ENCODE data around the gene TIFAB.
A peak's percentile ranks its signal among the peaks of the same experiment; 100 is the strongest.
"Not testable (repeated sequence)": the region's sequence is repeated elsewhere in the genome, so short reads cannot be mapped to it uniquely, and the experiment has no call there.

TIFAB gene

DNA sequence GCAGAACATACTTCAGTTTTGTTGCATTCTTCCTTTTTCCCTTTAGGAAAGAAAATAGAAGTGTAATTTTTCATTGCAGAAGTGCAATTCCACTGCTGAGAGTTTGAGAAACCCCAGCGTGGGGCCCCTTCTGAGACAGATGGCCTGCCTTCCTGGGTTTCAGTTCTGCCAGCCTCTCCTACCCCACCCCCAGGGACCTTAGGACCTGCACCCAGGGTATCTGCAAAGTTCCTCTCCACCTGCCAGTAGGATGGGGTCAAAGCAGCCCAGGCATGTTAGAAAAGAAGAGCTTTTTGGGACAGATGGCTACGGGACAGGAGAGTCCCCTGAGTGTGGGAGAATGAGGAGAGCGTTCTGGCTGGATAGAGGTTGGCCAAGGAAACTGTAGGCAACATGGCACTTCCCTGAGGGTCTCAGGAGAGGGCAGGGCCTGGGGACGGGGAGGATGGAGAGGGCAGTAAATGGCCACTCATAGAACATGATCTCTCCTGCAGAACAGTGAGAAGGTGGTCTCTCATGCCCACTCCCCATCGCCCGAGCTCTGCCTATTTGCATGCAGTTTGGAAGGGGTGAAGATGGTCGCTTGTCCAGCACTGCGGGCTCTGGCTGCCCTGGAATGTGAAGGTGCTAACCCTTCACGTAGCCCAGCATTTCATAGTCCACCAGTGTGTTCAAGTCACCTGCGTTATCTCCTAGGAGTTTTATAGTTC is at the start of gene TIFAB:
TSS of gene TIFAB (minus strand) at position 31 of the 710 bp plus-strand sequence. CDS start 2,412 bp downstream, outside the sequence.
- peaks cover 90% of the 10 kb centered on the region for H3K4me1 Mint-ChIP-seq (ENCODE audit: low read depth)
- no peaks in the 10 kb centered on the region for H3K27me3 Mint-ChIP-seq
- peak within 1 kb of the TSS; percentile 85 for H3K27ac Mint-ChIP-seq
- intact Hi-C loops (cut with micrococcal nuclease) = no loop called here
- H3K9me3 Mint-ChIP-seq = no peaks in the 10 kb centered on the region
- peaks cover 37% of the 10 kb centered on the region for H3K36me3 Mint-ChIP-seq (ENCODE audit: low read depth)
- H3K4me3 Mint-ChIP-seq = peak within 1 kb of the TSS; percentile 82

GRCh38 chr5:135498637-135498995 is 46.5 kb upstream of the TIFAB start:
- H3K9me3 Mint-ChIP-seq = no peaks in the 10 kb centered on the region
- no peak overlapping the region for H3K4me3 Mint-ChIP-seq
- no peaks in the 10 kb centered on the region for H3K36me3 Mint-ChIP-seq (ENCODE audit: low read depth)
- peaks cover 21% of the 10 kb centered on the region for H3K4me1 Mint-ChIP-seq (ENCODE audit: low read depth)
- intact Hi-C loops (cut with micrococcal nuclease) = no loop called here
- peaks cover 53% of the 10 kb centered on the region for H3K27me3 Mint-ChIP-seq
- no peak overlapping the region for H3K27ac Mint-ChIP-seq

GRCh38 chr5:135497971-135498636 is 46.0 kb upstream of the TIFAB start:
- Mint-ChIP-seq H3K27ac (no peak overlapping the region), H3K4me1 (ENCODE audit: low read depth) (peaks cover 26% of the 10 kb centered on the region), H3K4me3 (no peak overlapping the region), H3K9me3 (no peaks in the 10 kb centered on the region), H3K27me3 (peaks cover 48% of the 10 kb centered on the region), H3K36me3 (ENCODE audit: low read depth) (no peaks in the 10 kb centered on the region)
- intact Hi-C loops (cut with micrococcal nuclease) = no loop called here

- peaks cover 53% of the 10 kb centered on the region for H3K27me3 Mint-ChIP-seq
Measured at GRCh38 chr5:135495531-135495930, 43.4 kb upstream of the TIFAB start.

GRCh38 chr5:135494196-135494595 is 42.0 kb upstream of the TIFAB start:
- Mint-ChIP-seq H3K27me3 (peaks cover 58% of the 10 kb centered on the region), H3K4me1 (ENCODE audit: low read depth) (peaks cover 64% of the 10 kb centered on the region), H3K27ac (peak overlapping the region; percentile 91), H3K4me3 (no peak overlapping the region), H3K36me3 (ENCODE audit: low read depth) (no peaks in the 10 kb centered on the region), H3K9me3 (no peaks in the 10 kb centered on the region)
- intact Hi-C loops (cut with micrococcal nuclease) = no loop called here

More at GRCh38 chr5:135495531-135495930, 43.4 kb upstream of the TIFAB start:
- H3K4me3 Mint-ChIP-seq; intact Hi-C loops (cut with micrococcal nuclease); H3K36me3 Mint-ChIP-seq (ENCODE audit: low read depth); H3K9me3 Mint-ChIP-seq: not testable (repeated sequence)
- peaks cover 51% of the 10 kb centered on the region for H3K4me1 Mint-ChIP-seq (ENCODE audit: low read depth)
- H3K27ac Mint-ChIP-seq = peak overlapping the region; percentile 36

DNA sequence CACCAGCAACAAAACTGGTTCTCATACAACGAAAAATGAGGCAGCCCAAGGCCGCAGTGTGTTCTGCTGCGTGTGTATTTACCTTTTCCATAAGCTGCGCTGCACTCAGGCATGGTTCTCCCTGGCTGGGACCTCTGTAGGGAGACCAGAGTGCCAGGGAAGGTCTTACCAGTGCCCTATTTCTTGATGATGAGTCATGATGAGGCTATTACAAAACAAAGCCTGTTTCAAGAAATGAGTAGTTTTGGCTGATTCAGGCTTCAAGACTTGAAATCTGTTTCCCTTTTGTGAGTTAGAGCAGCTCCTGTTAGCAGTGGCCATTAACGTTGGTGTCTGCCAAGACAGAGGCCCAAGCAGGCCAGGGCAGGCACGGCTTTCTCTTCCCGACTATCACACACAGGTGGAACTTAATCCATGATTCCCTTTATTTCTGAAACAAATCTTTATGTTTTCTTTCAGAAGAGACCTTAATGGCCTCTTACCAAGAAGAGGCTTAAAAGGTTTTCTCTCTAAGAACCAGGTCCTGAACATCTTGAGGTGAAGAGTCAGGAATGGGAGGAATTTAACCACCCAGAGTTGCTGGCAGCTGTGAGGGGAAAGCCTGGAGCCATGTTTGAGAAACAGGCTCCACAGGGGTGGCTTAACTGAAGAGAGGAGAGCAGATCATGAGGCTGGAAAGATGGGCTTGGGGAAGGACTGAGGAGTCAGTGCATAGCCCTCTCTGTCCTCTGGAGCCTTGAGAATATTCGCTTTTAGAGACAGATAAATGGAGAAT is 41.4 kb upstream of the TIFAB start:
- Mint-ChIP-seq H3K4me3 (no peak overlapping the region), H3K36me3 (ENCODE audit: low read depth) (no peaks in the 10 kb centered on the region), H3K4me1 (ENCODE audit: low read depth) (peaks cover 70% of the 10 kb centered on the region), H3K27ac (peak overlapping the region; percentile 91), H3K27me3 (peaks cover 59% of the 10 kb centered on the region), H3K9me3 (no peaks in the 10 kb centered on the region)
- intact Hi-C loops (cut with micrococcal nuclease) = no loop called here

DNA sequence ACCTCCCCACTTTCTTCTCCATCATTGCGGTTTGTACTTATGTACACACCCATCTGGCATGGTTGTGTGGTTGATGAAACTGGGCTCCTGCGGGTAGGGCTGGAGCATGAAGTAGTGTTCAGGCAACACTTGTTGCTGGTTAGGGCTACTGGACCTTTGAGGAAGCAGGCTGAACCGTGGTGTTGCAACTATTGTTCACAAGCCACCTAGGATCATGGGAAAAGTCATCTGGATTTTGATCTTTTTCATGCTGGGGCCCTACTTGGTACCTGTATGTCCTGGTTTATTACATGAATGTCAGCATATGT is 40.1 kb upstream of the TIFAB start:
- Mint-ChIP-seq H3K4me3 (no peak overlapping the region), H3K36me3 (ENCODE audit: low read depth) (no peaks in the 10 kb centered on the region), H3K4me1 (ENCODE audit: low read depth) (peaks cover 84% of the 10 kb centered on the region), H3K9me3 (no peaks in the 10 kb centered on the region), H3K27ac (peak overlapping the region; percentile 91), H3K27me3 (peaks cover 65% of the 10 kb centered on the region)
- intact Hi-C loops (cut with micrococcal nuclease) = no loop called here

- H3K4me3 Mint-ChIP-seq = no peak overlapping the region
- intact Hi-C loops (cut with micrococcal nuclease) = no loop called here
Measured at GRCh38 chr5:135491552-135492318, 39.6 kb upstream of the TIFAB start.

DNA sequence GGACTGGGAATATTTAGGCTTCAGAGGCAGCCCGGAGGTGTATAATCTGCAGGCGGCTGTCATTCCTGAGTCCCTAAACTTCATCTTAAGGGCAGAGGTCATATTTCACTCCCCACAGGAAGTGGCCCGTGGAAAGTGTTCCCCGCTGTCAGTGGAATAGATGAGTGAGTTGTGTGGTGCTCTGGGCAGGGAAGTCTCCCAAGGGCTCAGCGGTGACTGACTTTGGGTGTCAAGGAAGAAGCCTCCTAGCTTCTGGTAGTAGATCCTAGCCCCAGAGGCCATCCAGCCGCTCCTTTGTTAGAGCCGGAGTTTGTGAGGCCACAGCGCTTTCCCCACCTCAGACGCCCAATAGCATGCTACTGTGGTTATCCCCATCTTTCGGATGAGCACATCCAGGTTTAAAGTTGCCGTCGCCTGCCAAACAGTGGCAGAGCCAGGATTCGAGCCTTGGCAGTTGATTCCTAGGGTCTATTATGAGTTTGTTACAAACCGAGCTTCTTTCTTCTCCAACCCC is 38.9 kb upstream of the TIFAB start:
- Mint-ChIP-seq H3K4me1 (ENCODE audit: low read depth) (peaks cover 95% of the 10 kb centered on the region), H3K27ac (peak overlapping the region; percentile 69), H3K27me3 (peaks cover 70% of the 10 kb centered on the region), H3K36me3 (ENCODE audit: low read depth) (no peaks in the 10 kb centered on the region), H3K9me3 (no peaks in the 10 kb centered on the region), H3K4me3 (no peak overlapping the region)
- intact Hi-C loops (cut with micrococcal nuclease) = no loop called here

More at GRCh38 chr5:135491552-135492318, 39.6 kb upstream of the TIFAB start:
- peaks cover 65% of the 10 kb centered on the region for H3K27me3 Mint-ChIP-seq
- H3K4me1 Mint-ChIP-seq (ENCODE audit: low read depth) = peaks cover 89% of the 10 kb centered on the region
- peak overlapping the region; percentile 45 for H3K27ac Mint-ChIP-seq
- H3K9me3 Mint-ChIP-seq = no peaks in the 10 kb centered on the region
- H3K36me3 Mint-ChIP-seq (ENCODE audit: low read depth) = no peaks in the 10 kb centered on the region

- Mint-ChIP-seq H3K4me1 (ENCODE audit: low read depth) (peaks cover 94% of the 10 kb centered on the region), H3K36me3 (ENCODE audit: low read depth) (no peaks in the 10 kb centered on the region), H3K27ac (peak overlapping the region; percentile 69), H3K27me3 (peaks cover 76% of the 10 kb centered on the region), H3K4me3 (peak overlapping the region; percentile 72), H3K9me3 (no peaks in the 10 kb centered on the region)
- intact Hi-C loops (cut with micrococcal nuclease) = no loop called here
Measured at GRCh38 chr5:135490245-135491037, 38.3 kb upstream of the TIFAB start.

GRCh38 chr5:135489466-135490244 is 37.5 kb upstream of the TIFAB start:
- Mint-ChIP-seq H3K4me1 (ENCODE audit: low read depth) (peaks cover 90% of the 10 kb centered on the region), H3K27me3 (peaks cover 74% of the 10 kb centered on the region), H3K9me3 (no peaks in the 10 kb centered on the region), H3K27ac (peak overlapping the region; percentile 69), H3K4me3 (peak overlapping the region; percentile 72), H3K36me3 (ENCODE audit: low read depth) (no peaks in the 10 kb centered on the region)
- intact Hi-C loops (cut with micrococcal nuclease) = no loop called here

- Mint-ChIP-seq H3K4me3 (peak overlapping the region; percentile 63), H3K4me1 (ENCODE audit: low read depth) (peaks cover 85% of the 10 kb centered on the region), H3K27ac (peak overlapping the region; percentile 39), H3K27me3 (peaks cover 74% of the 10 kb centered on the region), H3K9me3 (no peaks in the 10 kb centered on the region), H3K36me3 (ENCODE audit: low read depth) (no peaks in the 10 kb centered on the region)
- intact Hi-C loops (cut with micrococcal nuclease) = no loop called here
Measured at GRCh38 chr5:135488727-135489465, 36.7 kb upstream of the TIFAB start.

Data from dendritic cell treated with granulocyte-macrophage colony-stimulating factor and Interleukin-4, amounts not matched to agents 40 ng/mL and 50 ng/mL, for 4 days (primary cell).